ENCODE results near the gene TNNT2. TPM values are rescaled to one million over a fixed set of nuclear protein-coding genes. Genes with fewer than 3 reads are reported as not detected.

The TNNT2 gene
- total RNA-seq, 1 experiment from 2014 or later = 0.17 TPM

DNA sequence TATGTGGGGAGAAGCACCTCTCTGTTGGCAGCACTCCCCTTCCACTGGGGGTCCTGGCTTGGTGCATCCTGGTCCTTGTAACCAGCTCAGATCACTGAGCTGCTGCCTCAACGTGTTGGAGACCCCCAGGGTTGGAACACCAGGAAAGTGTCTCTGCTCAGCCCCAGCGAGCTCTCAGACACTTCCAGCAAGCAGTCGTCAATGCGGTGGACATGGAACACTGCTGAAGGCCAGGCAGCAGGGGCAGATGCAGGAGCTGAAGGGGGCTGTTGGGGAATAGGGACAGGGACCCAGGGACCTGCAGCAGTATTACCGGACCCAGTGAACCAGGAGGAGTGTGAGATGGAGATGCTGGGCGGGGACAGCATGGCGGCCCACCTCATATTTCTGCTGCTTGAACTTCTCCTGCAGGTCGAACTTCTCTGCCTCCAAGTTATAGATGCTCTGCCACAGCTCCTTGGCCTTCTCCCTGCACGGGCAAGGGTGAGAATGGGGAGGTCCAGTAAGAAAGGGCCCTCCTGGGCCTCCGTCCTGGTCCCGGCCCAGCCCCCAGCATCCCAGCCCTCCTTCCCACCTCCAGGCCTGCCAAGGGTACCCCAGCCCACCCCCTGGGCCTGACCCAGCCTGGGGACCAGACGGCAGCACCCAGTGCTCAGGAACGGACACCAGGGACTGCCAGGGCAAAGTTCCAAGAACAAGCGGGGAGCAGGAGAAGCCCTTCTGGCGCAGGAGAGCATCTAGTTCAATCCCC lies 16.4 kb downstream of the TNNT2 start:
- Histone ChIP-seq H3K27me3 (ENCODE audit: control insufficient read depth, insufficient read depth, low read length) (no peaks in the 10 kb centered on the region), H3K4me3 (ENCODE audit: insufficient read depth, low read depth, low read length) (no peak overlapping the region), H3K36me3 (replicated peaks; ENCODE audit: control insufficient read depth, insufficient read depth, low read length) (no peaks in the 10 kb centered on the region)
- DNase-seq = no peak

DNA sequence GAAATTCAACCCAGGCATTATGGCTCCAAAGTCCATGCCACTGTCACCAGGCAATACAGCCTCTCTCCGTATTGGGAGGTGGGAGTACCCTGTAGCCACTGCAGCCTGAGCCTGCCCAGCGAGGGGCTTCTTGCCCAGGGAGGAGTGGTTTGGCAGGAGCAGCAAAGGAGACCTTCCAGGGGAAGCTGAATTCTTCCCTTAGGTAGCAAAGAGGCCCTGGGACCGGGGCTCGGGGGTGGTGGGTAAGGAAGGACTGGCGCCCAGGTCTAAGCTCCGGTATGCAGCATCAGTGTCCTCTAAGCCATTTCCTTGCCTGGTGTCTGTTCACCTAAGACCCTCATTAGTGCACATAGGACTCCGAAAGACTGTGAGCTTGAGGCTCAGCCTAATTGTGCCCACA lies 17.0 kb downstream of the TNNT2 start:
- Histone ChIP-seq H3K36me3 (replicated peaks; ENCODE audit: control insufficient read depth, insufficient read depth, low read length) (no peaks in the 10 kb centered on the region), H3K4me3 (ENCODE audit: insufficient read depth, low read depth, low read length) (no peak overlapping the region), H3K27me3 (ENCODE audit: control insufficient read depth, insufficient read depth, low read length) (no peaks in the 10 kb centered on the region)
- no peak for DNase-seq

DNA sequence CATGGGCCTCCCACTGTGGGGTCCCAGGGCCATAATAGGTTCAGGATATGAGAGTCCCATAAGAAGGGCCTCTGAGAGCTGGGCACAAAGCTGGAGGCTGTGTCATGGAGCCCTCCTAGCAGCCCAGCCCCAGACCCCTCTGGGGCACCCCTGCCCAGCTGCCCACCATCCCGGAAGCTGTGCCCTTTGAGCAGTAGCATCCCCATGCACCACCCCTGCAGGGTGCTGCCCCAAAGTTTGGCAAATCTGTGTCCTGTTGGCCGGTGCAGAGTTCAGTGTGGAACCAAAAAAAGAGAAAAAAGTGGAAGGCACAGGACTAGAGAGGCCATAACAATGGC lies 17.6 kb downstream of the TNNT2 start:
- no peaks in the 10 kb centered on the region for H3K36me3 ChIP-seq (replicated peaks; ENCODE audit: control insufficient read depth, insufficient read depth, low read length)
- no peaks in the 10 kb centered on the region for H3K27me3 ChIP-seq (ENCODE audit: control insufficient read depth, insufficient read depth, low read length)
- DNase-seq = no peak
- no peak overlapping the region for H3K4me3 ChIP-seq (ENCODE audit: insufficient read depth, low read depth, low read length)

DNA sequence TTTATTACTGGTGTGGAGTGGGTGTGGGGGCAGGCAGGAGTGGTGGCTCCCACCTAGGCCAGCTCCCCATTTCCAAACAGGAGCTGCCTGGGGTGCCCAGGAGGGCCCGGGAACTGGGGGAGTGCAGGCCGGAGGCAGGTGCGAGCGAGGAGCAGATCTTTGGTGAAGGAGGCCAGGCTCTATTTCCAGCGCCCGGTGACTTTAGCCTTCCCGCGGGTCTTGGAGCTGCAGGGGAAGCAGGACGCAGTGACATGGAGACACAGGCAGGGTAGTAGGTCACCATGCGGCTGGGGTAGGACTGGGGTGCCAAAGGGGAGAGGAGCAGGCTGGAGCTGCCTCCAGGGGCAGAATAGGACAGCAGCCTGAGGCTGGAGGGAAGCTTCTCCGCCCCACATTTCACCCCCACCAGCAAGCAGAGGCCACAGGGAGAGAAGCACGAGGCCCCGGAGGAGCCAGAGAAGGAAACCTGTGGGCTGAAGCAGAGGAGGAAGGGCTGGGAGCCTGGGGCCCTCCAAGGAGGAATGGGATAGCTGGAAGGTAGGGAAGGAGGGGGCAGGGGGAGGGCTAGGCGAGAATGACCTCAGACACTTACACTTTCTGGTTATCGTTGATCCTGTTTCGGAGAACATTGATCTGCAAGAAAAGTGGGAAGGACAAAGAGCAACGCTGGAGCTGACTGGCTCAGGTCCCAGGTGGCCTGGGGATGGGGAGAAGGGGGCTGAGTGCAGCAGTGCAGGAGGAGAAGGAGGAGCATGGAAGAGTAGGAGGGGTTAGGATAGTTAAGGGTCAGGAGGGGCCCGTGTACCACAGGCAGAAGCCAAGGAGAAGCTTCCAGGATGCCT lies 18.2 kb downstream of the TNNT2 start:
- DNase-seq = no peak
- H3K27me3 ChIP-seq (ENCODE audit: control insufficient read depth, insufficient read depth, low read length) = no peaks in the 10 kb centered on the region
- no peak overlapping the region for H3K4me3 ChIP-seq (ENCODE audit: insufficient read depth, low read depth, low read length)
- no peaks in the 10 kb centered on the region for H3K36me3 ChIP-seq (replicated peaks; ENCODE audit: control insufficient read depth, insufficient read depth, low read length)

DNA sequence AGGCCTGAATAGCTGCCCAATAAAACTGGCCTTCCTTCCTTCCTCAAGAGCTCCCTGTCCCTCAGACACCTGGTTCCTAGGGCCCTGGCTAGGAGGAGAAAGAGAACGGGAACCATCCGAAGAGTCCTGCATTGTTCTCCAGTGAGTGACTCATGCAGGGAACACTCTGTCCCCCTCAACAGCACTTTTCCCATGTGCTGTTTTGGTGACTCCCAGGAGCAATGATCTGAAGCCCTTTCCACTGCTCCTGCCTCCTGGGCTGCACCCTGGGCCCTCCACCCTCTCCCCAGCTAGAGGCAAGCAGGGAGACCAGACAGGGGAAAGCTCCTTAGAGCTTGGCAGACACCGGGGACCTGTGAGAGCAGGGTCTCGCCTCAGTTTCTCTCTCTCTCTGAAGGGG lies 18.9 kb downstream of the TNNT2 start:
- Histone ChIP-seq H3K36me3 (replicated peaks; ENCODE audit: control insufficient read depth, insufficient read depth, low read length) (no peaks in the 10 kb centered on the region), H3K27me3 (ENCODE audit: control insufficient read depth, insufficient read depth, low read length) (no peaks in the 10 kb centered on the region), H3K4me3 (ENCODE audit: insufficient read depth, low read depth, low read length) (no peak overlapping the region)
- DNase-seq = no peak

DNA sequence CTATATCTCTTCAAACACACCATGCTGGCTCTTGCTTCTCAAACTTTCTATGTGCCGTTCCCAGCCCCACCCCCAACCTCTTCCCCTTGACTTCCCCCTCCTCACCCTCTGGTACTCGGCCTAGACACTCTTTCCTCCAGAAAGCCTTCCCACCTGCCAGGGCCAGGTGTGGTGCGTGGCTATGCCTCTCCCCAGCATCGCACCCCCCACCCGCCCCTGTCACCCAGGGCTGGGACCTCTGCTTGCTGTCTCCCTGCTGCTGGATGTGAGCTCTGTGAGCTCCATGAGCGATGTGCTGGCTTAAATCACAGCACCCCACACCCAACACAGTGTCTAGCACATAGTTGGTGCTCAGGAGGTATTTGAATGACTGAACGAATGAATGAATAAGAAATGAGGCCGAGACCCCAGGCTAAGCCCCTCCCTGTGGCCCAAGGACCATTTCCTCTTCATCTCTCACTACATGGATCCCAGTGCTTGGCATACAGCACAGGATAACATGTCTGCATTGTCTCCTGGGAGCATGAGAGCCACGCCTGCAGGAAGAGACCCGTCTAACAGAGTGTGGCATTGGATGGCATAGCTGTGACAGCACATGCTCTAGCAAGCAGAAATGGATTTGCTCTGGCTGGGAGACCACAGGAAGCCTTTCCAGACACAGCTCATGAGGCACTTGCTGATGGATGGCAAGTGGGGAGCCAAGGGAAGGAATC lies 19.7 kb downstream of the TNNT2 start:
- DNase-seq = peak; percentile 40
- Histone ChIP-seq H3K36me3 (replicated peaks; ENCODE audit: control insufficient read depth, insufficient read depth, low read length) (no peaks in the 10 kb centered on the region), H3K4me3 (ENCODE audit: insufficient read depth, low read depth, low read length) (no peak overlapping the region), H3K27me3 (ENCODE audit: control insufficient read depth, insufficient read depth, low read length) (no peaks in the 10 kb centered on the region)

DNA sequence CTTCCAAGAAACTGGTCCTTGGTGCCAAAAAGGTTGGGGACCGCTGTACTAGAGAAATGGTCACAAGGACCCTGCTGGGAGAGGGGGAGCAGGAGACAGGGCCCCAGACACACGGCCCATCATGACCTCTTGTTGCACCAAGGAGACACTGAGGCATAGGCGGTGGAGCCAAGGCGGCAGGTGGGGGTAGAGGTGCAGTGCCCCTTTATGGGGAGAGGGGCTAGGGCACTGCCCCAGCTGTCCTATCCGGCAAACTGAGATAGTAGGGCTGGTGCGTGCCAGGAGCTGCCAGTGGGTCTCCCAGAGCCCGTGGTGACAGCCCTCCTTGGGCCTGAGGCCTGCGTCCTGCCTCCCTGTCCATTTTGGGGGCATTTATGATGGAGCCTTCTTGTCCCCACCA lies 20.3 kb downstream of the TNNT2 start:
- no peaks in the 10 kb centered on the region for H3K36me3 ChIP-seq (replicated peaks; ENCODE audit: control insufficient read depth, insufficient read depth, low read length)
- no peaks in the 10 kb centered on the region for H3K27me3 ChIP-seq (ENCODE audit: control insufficient read depth, insufficient read depth, low read length)
- no peak overlapping the region for H3K4me3 ChIP-seq (ENCODE audit: insufficient read depth, low read depth, low read length)
- no peak for DNase-seq

DNA sequence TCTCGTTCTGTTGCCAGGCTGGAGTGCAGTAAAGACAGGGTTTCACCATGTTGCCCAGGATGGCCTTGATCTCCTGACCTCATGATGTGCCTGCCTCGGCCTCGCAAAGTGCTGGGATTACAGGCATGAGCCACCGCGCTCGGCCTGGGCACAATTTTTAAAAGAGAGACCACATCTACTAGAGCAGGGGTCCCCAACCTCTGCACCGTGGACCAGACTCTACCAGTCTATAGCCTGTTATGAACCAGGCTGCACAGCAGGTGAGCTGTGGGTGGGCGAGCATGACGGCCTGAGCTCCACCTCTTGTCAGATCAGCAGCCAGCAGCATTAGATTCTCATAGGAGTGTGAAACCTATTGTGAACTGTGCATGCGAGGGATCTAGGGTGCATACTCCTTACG lies 20.8 kb downstream of the TNNT2 start:
- Histone ChIP-seq H3K4me3 (ENCODE audit: insufficient read depth, low read depth, low read length) (no peak overlapping the region), H3K27me3 (ENCODE audit: control insufficient read depth, insufficient read depth, low read length) (no peaks in the 10 kb centered on the region), H3K36me3 (replicated peaks; ENCODE audit: control insufficient read depth, insufficient read depth, low read length) (no peaks in the 10 kb centered on the region)
- no peak for DNase-seq

DNA sequence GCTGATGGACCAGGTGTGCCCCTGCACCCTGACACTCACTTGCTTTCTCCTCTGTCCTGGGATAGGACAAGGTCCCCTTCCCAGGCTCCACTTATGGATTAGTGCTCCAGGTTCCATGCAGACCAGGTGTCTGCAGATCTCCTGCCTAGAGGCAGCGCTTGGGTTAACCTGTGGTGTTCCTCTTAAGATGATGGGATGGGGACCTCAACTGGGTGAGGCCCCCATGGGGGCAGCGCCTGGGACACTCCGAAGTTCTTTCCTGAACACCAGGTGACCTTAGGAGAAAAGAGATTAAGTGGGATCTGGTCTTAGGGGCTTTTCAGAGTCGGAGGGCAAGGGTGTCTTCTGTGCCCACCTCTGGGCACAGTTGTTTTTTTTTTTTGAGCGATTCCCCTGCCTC lies 21.2 kb downstream of the TNNT2 start:
- no peaks in the 10 kb centered on the region for H3K27me3 ChIP-seq (ENCODE audit: control insufficient read depth, insufficient read depth, low read length)
- no peak overlapping the region for H3K4me3 ChIP-seq (ENCODE audit: insufficient read depth, low read depth, low read length)
- DNase-seq = no peak
- no peaks in the 10 kb centered on the region for H3K36me3 ChIP-seq (replicated peaks; ENCODE audit: control insufficient read depth, insufficient read depth, low read length)

DNA sequence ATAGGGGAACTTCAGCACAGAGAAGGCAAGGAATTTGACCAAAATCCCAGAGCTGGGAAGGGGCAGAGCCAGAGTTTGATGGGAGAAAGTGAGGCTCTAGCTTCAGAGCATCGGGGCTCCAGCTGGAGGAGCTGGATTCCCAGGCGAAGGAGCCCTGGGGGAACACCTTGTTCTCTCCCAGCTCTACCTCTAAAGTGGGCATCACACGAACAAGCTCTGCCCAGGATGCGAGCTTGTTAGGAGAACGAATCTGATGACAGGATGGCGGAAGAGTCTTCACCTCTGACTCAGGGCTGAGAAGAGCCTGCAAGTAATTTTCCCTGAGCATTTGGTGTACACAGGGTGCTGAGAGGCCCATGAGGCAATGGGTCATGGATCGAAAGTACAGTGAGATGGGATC lies 22.0 kb downstream of the TNNT2 start:
- no peak for DNase-seq
- no peaks in the 10 kb centered on the region for H3K27me3 ChIP-seq (ENCODE audit: control insufficient read depth, insufficient read depth, low read length)
- H3K36me3 ChIP-seq (replicated peaks; ENCODE audit: control insufficient read depth, insufficient read depth, low read length) = no peaks in the 10 kb centered on the region
- H3K4me3 ChIP-seq (ENCODE audit: insufficient read depth, low read depth, low read length) = no peak overlapping the region

DNA sequence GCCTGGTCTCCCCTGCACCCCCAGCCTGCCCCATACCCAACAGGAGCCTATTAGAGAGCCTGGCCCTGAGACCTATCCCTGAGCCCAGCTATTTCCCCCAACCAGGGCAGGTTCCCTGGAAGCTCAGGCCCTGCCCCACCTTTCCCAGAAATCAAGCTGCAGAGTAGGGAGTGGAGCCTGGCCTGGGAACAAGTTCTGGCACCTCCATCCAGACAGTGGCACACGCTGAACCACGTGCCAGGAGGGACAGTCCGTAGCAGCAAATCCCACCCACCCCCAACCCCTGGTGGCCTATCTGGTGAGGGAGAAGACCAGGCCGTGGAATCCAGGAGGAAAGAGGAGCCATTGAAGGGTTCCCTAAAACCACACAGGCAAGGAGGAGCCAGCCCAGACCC lies 22.6 kb downstream of the TNNT2 start:
- Histone ChIP-seq H3K36me3 (replicated peaks; ENCODE audit: control insufficient read depth, insufficient read depth, low read length) (no peaks in the 10 kb centered on the region), H3K4me3 (ENCODE audit: insufficient read depth, low read depth, low read length) (no peak overlapping the region)
- DNase-seq = no peak

DNA sequence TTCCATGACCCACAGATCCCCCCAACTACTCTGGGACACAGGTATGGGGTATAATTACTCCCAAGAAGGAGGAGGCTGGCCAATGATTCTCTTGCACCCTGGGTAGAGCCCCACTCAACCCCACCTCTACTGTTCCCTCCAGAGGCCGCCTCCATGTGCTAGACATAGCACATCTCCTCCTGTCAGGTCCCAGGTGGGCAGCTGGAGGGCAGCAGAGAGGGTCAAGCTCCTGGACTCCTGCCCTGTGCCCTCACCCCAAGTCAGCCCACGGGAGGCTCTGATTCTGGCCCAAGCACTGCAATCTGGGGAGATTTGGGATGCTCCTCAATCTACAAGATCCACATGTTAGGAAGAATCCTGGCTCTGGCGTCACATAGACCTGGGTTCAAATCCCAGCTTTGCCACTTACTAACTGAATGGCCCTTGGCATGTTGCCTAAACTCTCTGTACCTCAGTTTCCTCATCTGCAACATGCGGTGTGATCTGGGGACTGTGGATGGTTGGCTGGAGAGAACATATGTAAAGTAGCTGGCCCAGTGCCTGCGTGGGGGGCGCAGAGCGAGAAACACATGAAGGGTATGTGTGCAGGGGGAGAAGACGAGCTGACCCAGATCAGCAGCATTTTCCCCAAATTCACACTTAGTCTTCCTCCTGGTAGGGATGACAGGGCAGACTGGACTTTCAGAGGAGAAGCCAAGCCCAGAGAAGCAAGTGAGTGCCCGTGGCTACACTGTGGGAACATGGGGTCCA lies 23.2 kb downstream of the TNNT2 start:
- no peaks in the 10 kb centered on the region for H3K27me3 ChIP-seq (ENCODE audit: control insufficient read depth, insufficient read depth, low read length)
- no peak overlapping the region for H3K4me3 ChIP-seq (ENCODE audit: insufficient read depth, low read depth, low read length)
- H3K36me3 ChIP-seq (replicated peaks; ENCODE audit: control insufficient read depth, insufficient read depth, low read length) = no peaks in the 10 kb centered on the region
- DNase-seq = no peak

More for the DNA sequence above, 22.6 kb downstream of the TNNT2 start:
- no peaks in the 10 kb centered on the region for H3K27me3 ChIP-seq (ENCODE audit: control insufficient read depth, insufficient read depth, low read length)

DNA sequence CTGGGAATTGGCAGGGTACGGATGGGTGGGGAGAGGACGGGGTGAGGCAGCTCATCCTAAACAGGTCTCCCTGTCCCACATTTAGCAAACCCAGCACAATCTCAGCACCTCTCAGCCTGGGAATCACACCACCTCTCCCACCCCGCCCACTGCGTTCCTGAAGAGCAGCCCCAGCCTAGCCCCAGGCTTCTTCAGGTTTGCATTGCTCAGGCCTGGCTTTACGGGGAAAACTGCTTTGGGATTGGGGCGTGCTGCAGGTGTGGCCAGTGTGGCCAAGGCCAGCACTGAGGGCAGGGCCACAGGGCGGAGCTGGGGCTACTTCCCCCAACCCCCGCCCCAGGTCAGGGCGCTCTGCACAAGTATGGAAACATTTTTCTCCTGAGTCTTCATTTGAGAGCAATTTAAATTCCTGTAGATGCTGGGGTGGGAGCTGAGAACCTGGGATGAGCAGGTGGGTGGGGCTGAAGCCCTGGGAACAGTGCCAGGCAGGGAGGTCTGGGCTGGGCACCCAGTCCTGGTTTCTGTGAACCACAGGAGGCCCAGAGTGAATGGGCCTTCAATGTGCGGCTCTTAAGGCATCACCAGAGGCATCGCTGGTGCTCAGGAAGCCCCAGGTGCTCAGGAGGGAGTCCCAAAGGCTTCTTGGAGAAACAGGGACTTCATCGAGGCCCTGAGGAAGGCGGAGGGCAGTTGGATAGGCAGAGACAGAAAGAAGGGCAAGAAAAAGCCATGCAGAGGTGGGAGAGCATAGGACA lies 24.1 kb downstream of the TNNT2 start:
- no peaks in the 10 kb centered on the region for H3K27me3 ChIP-seq (ENCODE audit: control insufficient read depth, insufficient read depth, low read length)
- H3K36me3 ChIP-seq (replicated peaks; ENCODE audit: control insufficient read depth, insufficient read depth, low read length) = no peaks in the 10 kb centered on the region
- H3K4me3 ChIP-seq (ENCODE audit: insufficient read depth, low read depth, low read length) = no peak overlapping the region
- DNase-seq = no peak

DNA sequence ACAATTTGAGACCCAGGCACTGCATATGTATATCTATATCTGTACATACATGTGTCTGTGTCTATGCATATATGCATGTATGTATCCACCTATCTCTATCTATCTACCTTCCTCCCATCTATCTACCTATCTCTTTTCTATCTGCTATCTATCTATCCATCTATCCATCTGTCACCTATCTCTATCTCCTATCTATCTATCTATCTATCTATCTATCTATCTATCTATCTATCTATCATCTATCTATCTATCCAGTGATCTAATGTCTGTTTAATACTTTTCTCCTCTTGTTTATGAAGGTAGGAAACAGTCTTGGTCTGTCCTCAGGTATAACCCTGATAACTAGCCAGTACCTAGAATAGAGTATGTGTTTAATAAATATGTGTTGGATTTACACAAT lies 25.9 kb downstream of the TNNT2 start:
- Histone ChIP-seq H3K4me3 (ENCODE audit: insufficient read depth, low read depth, low read length) (no peak overlapping the region), H3K27me3 (ENCODE audit: control insufficient read depth, insufficient read depth, low read length) (no peaks in the 10 kb centered on the region), H3K36me3 (replicated peaks; ENCODE audit: control insufficient read depth, insufficient read depth, low read length) (no peaks in the 10 kb centered on the region)
- DNase-seq = no peak

Data from H7 (cell line).